LNCaP clone FGC (cell line): ENCODE measurements around the gene NFE2L1.

Experiments
- DNase-seq: peaks from one replicate; pipeline ENCODE4 v3.0.0-alpha.2; 2011; ENCODE audit warnings: low read depth
- H3K4me3 ChIP-seq: 2 replicates; pipeline ENCODE4 v1.5.1; 2011; ENCODE audit warnings: mild to moderate bottlenecking, low read depth, low read length, control low read depth
- CTCF ChIP-seq: IDR thresholded peaks from 2 replicates; pipeline ENCODE4 v1.5.1; 2012; ENCODE audit warnings: mild to moderate bottlenecking; ENCODE audit not compliant: control insufficient read depth, insufficient read depth; ENCODE audit errors: extremely low read depth

The NFE2L1 gene

GRCh38 chr17:48110761-48111160, 62.6 kb downstream of the NFE2L1 start:
- TF ChIP-seq CTCF: no peak
- DNase-seq: no peak
- no peak overlapping the region for H3K4me3 ChIP-seq
